HepG2 (cell line): ENCODE data around the gene NDUFB7. TPM values are rescaled to one million over a fixed set of nuclear protein-coding genes. Genes with fewer than 3 reads are reported as not detected.

Experiments
- CEBPG ChIP-seq: IDR thresholded peaks from 2 replicates; pipeline ENCODE4 v1.6.1; 2016
- DR1 ChIP-seq: sonication (generic); formaldehyde crosslinking; IDR thresholded peaks from 2 replicates; pipeline ENCODE4 v1.8.0; 2021; ENCODE audit warnings: mild to moderate bottlenecking, missing genetic modification reagents, inconsistent platforms
- HNRNPH1 ChIP-seq: fragments of 200-400 bp; formaldehyde crosslinking; optimal IDR thresholded peaks from 2 replicates; pipeline ENCODE3; 2017; ENCODE audit warnings: mild to moderate bottlenecking, low read depth, low read length
- HOXA3 ChIP-seq: sonication (generic); formaldehyde crosslinking; IDR thresholded peaks from 2 replicates; pipeline ENCODE4 v1.5.0; 2020; ENCODE audit warnings: missing genetic modification reagents
- IRX3 ChIP-seq: sonication (generic); formaldehyde crosslinking; IDR thresholded peaks from 2 replicates; pipeline ENCODE4 v1.8.1; 2023; ENCODE audit warnings: mild to moderate bottlenecking, low read depth, missing genetic modification reagents, borderline replicate concordance
- MAFF ChIP-seq: IDR thresholded peaks from 2 replicates; pipeline ENCODE4 v1.6.1; 2011; ENCODE audit warnings: low read depth, low read length, improper control_type of control experiment
- PRDM10 ChIP-seq: sonication (generic); formaldehyde crosslinking; IDR thresholded peaks from 2 replicates; pipeline ENCODE4 v1.4.0; 2020; ENCODE audit warnings: low read depth, missing genetic modification reagents
- SOX6 ChIP-seq, 2 experiments: fragments of 450-650 bp in 1 of 2; sonication (generic) in 1 of 2; formaldehyde crosslinking in 1 of 2; IDR thresholded peaks; 2 replicates each; pipeline versions ENCODE4 v1.4.0 to v1.6.1; 2017 to 2020; ENCODE audit warnings: antibody characterized with exemption in 1 of 2, mild to moderate bottlenecking in 1 of 2, missing genetic modification reagents in 1 of 2
- SP1 ChIP-seq, 2 experiments: fragments of 450-650 bp in 1 of 2; sonication (generic) in 1 of 2; formaldehyde crosslinking in 1 of 2; IDR thresholded peaks; 2 replicates each; pipeline versions ENCODE4 v1.4.0 to v1.6.1; 2016 to 2020; ENCODE audit warnings: missing genetic modification reagents in 1 of 2
- TFE3 ChIP-seq: IDR thresholded peaks from 2 replicates; pipeline ENCODE4 v1.6.1; 2016
- ZBED4 ChIP-seq: sonication (generic); formaldehyde crosslinking; IDR thresholded peaks from 2 replicates; pipeline ENCODE4 v1.4.0; 2020; ENCODE audit warnings: missing genetic modification reagents, borderline replicate concordance
- ZFAT ChIP-seq: sonication (generic); formaldehyde crosslinking; conservative IDR thresholded peaks from 2 replicates; pipeline ENCODE4 v1.8.1; 2023; ENCODE audit warnings: missing genetic modification reagents, inconsistent platforms
- ZFX ChIP-seq: sonication (generic); formaldehyde crosslinking; IDR thresholded peaks from 2 replicates; pipeline ENCODE4 v1.4.0; 2020; ENCODE audit warnings: mild to moderate bottlenecking, low read depth, missing genetic modification reagents, moderate library complexity
- ZNF10 ChIP-seq: sonication (generic); formaldehyde crosslinking; IDR thresholded peaks from 2 replicates; pipeline ENCODE4 v1.4.0; 2020; ENCODE audit warnings: mild to moderate bottlenecking, low read depth, missing genetic modification reagents, borderline replicate concordance
- ZNF264 ChIP-seq: sonication (generic); formaldehyde crosslinking; IDR thresholded peaks from 2 replicates; pipeline ENCODE4 v1.4.0; 2020; ENCODE audit warnings: missing genetic modification reagents
- ZNF335 ChIP-seq: sonication (generic); formaldehyde crosslinking; IDR thresholded peaks from 2 replicates; pipeline ENCODE4 v1.4.0; 2020; ENCODE audit warnings: missing genetic modification reagents
- ZNF503 ChIP-seq: sonication (generic); formaldehyde crosslinking; IDR thresholded peaks from 2 replicates; pipeline ENCODE4 v1.4.0; 2020; ENCODE audit warnings: missing genetic modification reagents
- polyA plus RNA-seq, 8 experiments: library from polyadenylated mRNA; depleted of rRNA in 3 of 8; stranded (reverse) in 7 of 8; unstranded in 1 of 8; fragments of >200 nt; fragmentation: Illumina TruSeq in 4 of 8; extraction: Trizol in 4 of 8; gene quantifications; 2 replicates each; pipeline versions ENCODE4 v1.2.1 to v1.2.3, GENCODE V29; 2011 to 2016; ENCODE audit warnings: low read depth in 4 of 8, missing spikeins in 1 of 8, mixed read lengths in 1 of 8; ENCODE audit not compliant: insufficient read depth in 1 of 8
- total RNA-seq, 5 experiments: library from RNA; depleted of rRNA; stranded (reverse); fragments of >200 nt; fragmentation: Illumina TruSeq; extraction: Trizol; gene quantifications; 2 replicates each; pipeline ENCODE4 v1.2.3, GENCODE V29; 2016; ENCODE audit warnings: low read depth in 1 of 5

NDUFB7 gene
- total and polyA plus RNA-seq, 2 of the 13 experiments (the other 11 are each of a cell fraction or from before 2014, with no cell fraction given) = 156 to 198 TPM

- TF ChIP-seq ZBED4 (CRISPR knock-in tag) = peak; percentile 63
- peak; percentile 81 for TF ChIP-seq PRDM10 (CRISPR knock-in tag)
- no peak for TF ChIP-seq SOX6 (IDR thresholded peaks at IDR 0.05)
- peak; percentile 81; the same call in 1 of the 2 replicates for TF ChIP-seq SOX6 (CRISPR knock-in tag; IDR thresholded peaks at IDR 0.05)
- no peak for TF ChIP-seq DR1 (CRISPR knock-in tag)
- no peak for TF ChIP-seq SP1 (IDR thresholded peaks at IDR 0.05)
- no peak for TF ChIP-seq SP1 (CRISPR knock-in tag; IDR thresholded peaks at IDR 0.05)
- TF ChIP-seq CEBPG (CRISPR knock-in tag) = peak; percentile 67
- peak; percentile 58 for TF ChIP-seq MAFF
- TF ChIP-seq TFE3 = peak; percentile 91
- no peak for TF ChIP-seq ZNF10
- TF ChIP-seq ZFAT (CRISPR knock-in tag) = no peak
- peak; percentile 15; the same call in 1 of the 2 replicates for TF ChIP-seq ZNF264 (CRISPR knock-in tag)
- TF ChIP-seq ZNF503 = peak; percentile 60; the same call in 1 of the 2 replicates
- peak; percentile 36; the same call in 1 of the 2 replicates for TF ChIP-seq ZNF335 (CRISPR knock-in tag)
- peak; percentile 67; the same call in 1 of the 2 replicates for TF ChIP-seq HOXA3 (CRISPR knock-in tag)
- TF ChIP-seq ZFX = peak; percentile 90
- TF ChIP-seq HNRNPH1 = no peak
- TF ChIP-seq IRX3 = no peak
These were observed 51.9 kb downstream of the NDUFB7 start (continued) for GRCh38 chr19:14519860-14520407.
